Measurements from ENCODE around the gene DSCAM.

DSCAM gene

GRCh38 chr21:40615505-40616376 is 231.2 kb downstream of the DSCAM start:
- DNase-seq (ENCODE audit: low spot score): no peak

GRCh38 chr21:40613546-40614030 is 233.4 kb downstream of the DSCAM start:
- no peak for DNase-seq (ENCODE audit: low spot score)

- no peak for DNase-seq (ENCODE audit: low spot score)
Observed at GRCh38 chr21:40610345-40610744, 236.6 kb downstream of the DSCAM start.

GRCh38 chr21:40606341-40606740 is 240.6 kb downstream of the DSCAM start:
- DNase-seq (ENCODE audit: low spot score): no peak

- DNase-seq (ENCODE audit: low spot score): no peak
Observed at GRCh38 chr21:40605094-40605493, 241.9 kb downstream of the DSCAM start.

- no peak for DNase-seq (ENCODE audit: low spot score)
Observed at GRCh38 chr21:40603774-40604173, 243.2 kb downstream of the DSCAM start.

GRCh38 chr21:40602080-40602479 is 244.9 kb downstream of the DSCAM start:
- DNase-seq (ENCODE audit: low spot score): no peak

GRCh38 chr21:40595806-40596205 is 251.2 kb downstream of the DSCAM start:
- no peak for DNase-seq (ENCODE audit: low spot score)

GRCh38 chr21:40587736-40588346 is 259.1 kb downstream of the DSCAM start:
- DNase-seq (ENCODE audit: low spot score): no peak

- DNase-seq (ENCODE audit: low spot score): no peak
Observed at GRCh38 chr21:40586575-40586974, 260.4 kb downstream of the DSCAM start.

- no peak for DNase-seq (ENCODE audit: low spot score)
Observed at GRCh38 chr21:40577285-40578043, 269.5 kb downstream of the DSCAM start.

GRCh38 chr21:40575976-40576375 is 271.0 kb downstream of the DSCAM start:
- DNase-seq (ENCODE audit: low spot score): no peak

GRCh38 chr21:40569357-40569756 is 277.6 kb downstream of the DSCAM start:
- no peak for DNase-seq (ENCODE audit: low spot score)

- DNase-seq (ENCODE audit: low spot score): no peak
Observed at GRCh38 chr21:40568807-40569206, 278.2 kb downstream of the DSCAM start.

- DNase-seq (ENCODE audit: low spot score): no peak
Observed at GRCh38 chr21:40567501-40567900, 279.5 kb downstream of the DSCAM start.

GRCh38 chr21:40566486-40566885 is 280.5 kb downstream of the DSCAM start:
- DNase-seq (ENCODE audit: low spot score): no peak

GRCh38 chr21:40564318-40564717 is 282.6 kb downstream of the DSCAM start:
- no peak for DNase-seq (ENCODE audit: low spot score)

- DNase-seq (ENCODE audit: low spot score): no peak
Observed at GRCh38 chr21:40563900-40564299, 283.1 kb downstream of the DSCAM start.

GRCh38 chr21:40562242-40563002 is 284.5 kb downstream of the DSCAM start:
- no peak for DNase-seq (ENCODE audit: low spot score)

- no peak for DNase-seq (ENCODE audit: low spot score)
Observed at GRCh38 chr21:40556442-40556968, 290.5 kb downstream of the DSCAM start.

GRCh38 chr21:40555021-40555528 is 291.9 kb downstream of the DSCAM start:
- DNase-seq (ENCODE audit: low spot score): no peak

Measured in hepatic stellate cell (primary cell).